HepG2 (cell line): Measurements from ENCODE around the gene MICAL1. TPM values are rescaled to one million over a fixed set of nuclear protein-coding genes. Genes with fewer than 3 reads are reported as not detected.

Experiments used
- ATAC-seq: fragments of 200-7000 bp; cut with Tn5 transposase; 3 replicates; pipeline ENCODE4 v1.9.1; 2020; ENCODE audit warnings: mild to moderate bottlenecking, moderate library complexity
- BruUV-seq: library from RNA; stranded (reverse); fragments of 400-500 nt; replicated peaks from 2 replicates; lab custom pipeline; 2021; lab: Mats Ljungman, UMichigan
- CTCF ChIA-PET: fragments of 300-600 bp; formaldehyde crosslinking; extraction: SDS; loops from one replicate; lab custom pipeline; 2021; ENCODE audit warnings: low total read pairs, inconsistent platforms, low intra/inter-chr PET ratio; lab: Yijun Ruan, JAX
- POLR2A ChIA-PET: fragments of 350-600 bp; sonication (Branson Sonifier 250); formaldehyde crosslinking; loops from one replicate; lab custom pipeline; 2020; ENCODE audit warnings: antibody characterized with exemption, inconsistent platforms; lab: Yijun Ruan, JAX
- DNase-seq: peaks from one replicate; pipeline ENCODE4 v3.0.0-alpha.2; 2015; ENCODE audit warnings: low spot score
- FAIRE-seq: peaks from 3 replicates; lab custom pipeline; 2011; peaks lifted over from hg19 to GRCh38; lab: Jason Lieb, UNC
- H2AFZ ChIP-seq: one replicate; pipeline ENCODE4 v1.6.1; 2011; ENCODE audit warnings: low read length, inconsistent platforms
- H3K27ac ChIP-seq: fragments of 300-600 bp; 3 replicates; pipeline ENCODE4 v1.8.0; 2011; ENCODE audit warnings: mixed run types, mild to moderate bottlenecking, mixed read lengths, low read length, inconsistent platforms; ENCODE audit not compliant: insufficient read depth; ENCODE audit errors: extremely low read length
- H3K27me3 ChIP-seq, 2 experiments: fragments of 200-600 bp in 1 of 2; 2 replicates in 1 of 2; 3 replicates in 1 of 2; pipeline versions ENCODE4 v1.6.0 to v1.8.0; 2011; ENCODE audit warnings: low read length in 2 of 2, mild to moderate bottlenecking in 2 of 2, moderate library complexity in 2 of 2, inconsistent platforms in 1 of 2; ENCODE audit not compliant: insufficient read depth in 2 of 2, control insufficient read depth in 1 of 2
- H3K36me3 ChIP-seq, 2 experiments: fragments of 200-600 bp in 1 of 2; replicated peaks in 1 of 2; 2 replicates in 1 of 2; 3 replicates in 1 of 2; pipeline versions ENCODE4 v1.5.1 to v1.8.0; 2011; ENCODE audit warnings: low read length in 2 of 2, inconsistent platforms in 1 of 2; ENCODE audit not compliant: insufficient read depth in 2 of 2, control insufficient read depth in 1 of 2
- H3K4me1 ChIP-seq: 2 replicates; pipeline ENCODE4 v1.5.1; 2012; ENCODE audit warnings: low read length, inconsistent platforms; ENCODE audit not compliant: insufficient read depth
- H3K4me2 ChIP-seq: 2 replicates; pipeline ENCODE4 v1.6.0; 2011; ENCODE audit warnings: low read depth, low read length, inconsistent platforms
- H3K4me3 ChIP-seq, 3 experiments: fragments of 200-600 bp in 1 of 3; sonication (generic), shearing (Covaris generic) in 1 of 3; replicated peaks in 1 of 3; 2 replicates each; pipeline ENCODE4 v1.5.1; 2011 to 2016; ENCODE audit warnings: low read length in 3 of 3, inconsistent platforms in 2 of 3, low read depth in 2 of 3, mild to moderate bottlenecking in 2 of 3, control low read depth in 1 of 3, mixed read lengths in 1 of 3; ENCODE audit not compliant: insufficient read depth in 1 of 3
- H3K79me2 ChIP-seq: one replicate; pipeline ENCODE4 v1.6.1; 2011; ENCODE audit warnings: low read length, inconsistent platforms; ENCODE audit not compliant: insufficient read depth
- H3K9ac ChIP-seq: 2 replicates; pipeline ENCODE4 v1.6.0; 2011; ENCODE audit warnings: mild to moderate bottlenecking, low read depth, low read length, inconsistent platforms; ENCODE audit not compliant: insufficient read depth
- H3K9me3 ChIP-seq: 2 replicates; pipeline ENCODE4 v1.5.1; 2012; ENCODE audit warnings: mild to moderate bottlenecking, low read length
- H4K20me1 ChIP-seq: 2 replicates; pipeline ENCODE4 v1.6.0; 2011; ENCODE audit warnings: inconsistent platforms, mild to moderate bottlenecking, low read length, moderate library complexity; ENCODE audit not compliant: insufficient read depth
- CEBPB ChIP-seq: IDR thresholded peaks from 2 replicates; pipeline ENCODE4 v1.6.1; 2011; ENCODE audit warnings: low read depth, low read length, improper control_type of control experiment, borderline replicate concordance
- PRPF4 ChIP-seq: fragments of 200-400 bp; formaldehyde crosslinking; IDR thresholded peaks from 2 replicates; pipeline ENCODE4 v1.6.1; 2016; ENCODE audit warnings: low read length, low read depth; ENCODE audit not compliant: poor library complexity, severe bottlenecking
- RAD21 ChIP-seq: fragments of 450-650 bp; formaldehyde crosslinking; IDR thresholded peaks from 2 replicates; pipeline ENCODE4 v1.5.0; 2020; ENCODE audit warnings: mild to moderate bottlenecking
- RBAK ChIP-seq: sonication (generic); formaldehyde crosslinking; IDR thresholded peaks from 2 replicates; pipeline ENCODE4 v1.5.1; 2020; ENCODE audit warnings: mild to moderate bottlenecking, missing genetic modification reagents
- SMC3 ChIP-seq: IDR thresholded peaks from 2 replicates; pipeline ENCODE4 v1.6.1; 2011; ENCODE audit warnings: low read length, improper control_type of control experiment
- STAG1 ChIP-seq: sonication (generic); formaldehyde crosslinking; IDR thresholded peaks from 2 replicates; pipeline ENCODE4 v1.4.0; 2020; ENCODE audit warnings: missing genetic modification reagents
- WGBS: methylation state at CpG from one replicate; pipeline ENCODE4 v1.1.6; 2017; ENCODE audit warnings: low lambda C conversion rate; 5-methylcytosine and 5-hydroxymethylcytosine counted together
- in situ Hi-C: cut with HindIII; loops from 2 replicates; pipeline ENCODE4 v1.10.0; 2017; ENCODE audit warnings: low pct_unique_long_range_greater_than_20kb; ENCODE audit not compliant: extremely low pct_ligation_motif_present
- intact Hi-C: fragments of 100-400 bp; cut with micrococcal nuclease; formaldehyde crosslinking; loops from one replicate; pipeline ENCODE4 v1.10.0; 2022; ENCODE audit not compliant: unreplicated experiment
- polyA plus RNA-seq, 8 experiments: library from polyadenylated mRNA; depleted of rRNA in 3 of 8; stranded (reverse) in 7 of 8; unstranded in 1 of 8; fragments of >200 nt; fragmentation: Illumina TruSeq in 4 of 8; extraction: Trizol in 4 of 8; gene quantifications; 2 replicates each; pipeline versions ENCODE4 v1.2.1 to v1.2.3, GENCODE V29; 2011 to 2016; ENCODE audit warnings: low read depth in 4 of 8, missing spikeins in 1 of 8, mixed read lengths in 1 of 8; ENCODE audit not compliant: insufficient read depth in 1 of 8
- total RNA-seq, 5 experiments: library from RNA; depleted of rRNA; stranded (reverse); fragments of >200 nt; fragmentation: Illumina TruSeq; extraction: Trizol; gene quantifications; 2 replicates each; pipeline ENCODE4 v1.2.3, GENCODE V29; 2016; ENCODE audit warnings: low read depth in 1 of 5
- TF ChIP-seq, protein P1 (sequence below): sonication (generic); formaldehyde crosslinking; IDR thresholded peaks from 2 replicates; pipeline ENCODE4 v1.5.1; 2020; ENCODE audit warnings: missing genetic modification reagents, mild to moderate bottlenecking, borderline replicate concordance
- TF ChIP-seq, protein P2 (sequence below): sonication (generic); formaldehyde crosslinking; IDR thresholded peaks from 2 replicates; pipeline ENCODE4 v1.5.0; 2020; ENCODE audit warnings: mild to moderate bottlenecking, missing genetic modification reagents, moderate library complexity

The MICAL1 gene
- total and polyA plus RNA-seq, 2 of the 13 experiments (the other 11 are each of a cell fraction or from before 2014, with no cell fraction given): 6.9 to 39.0 TPM

DNA sequence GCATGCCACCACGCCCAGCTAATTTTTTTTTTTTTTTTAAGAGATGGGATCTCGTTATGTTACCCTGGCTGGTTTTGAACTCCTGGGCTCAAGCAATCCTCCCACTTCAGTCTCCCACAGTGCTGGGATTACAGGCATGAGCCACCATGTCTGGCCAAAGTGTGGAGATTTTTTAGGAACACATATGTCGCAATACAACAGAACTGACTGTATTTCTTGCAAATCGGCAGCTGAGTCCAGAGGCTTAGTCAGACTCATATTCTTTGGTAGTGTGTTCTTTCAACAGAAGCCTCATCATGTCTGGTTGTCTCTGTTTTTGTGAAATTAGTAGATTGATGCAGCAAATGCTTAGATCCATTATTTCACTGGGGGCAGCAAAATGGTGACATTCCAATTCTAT lies 49.4 kb downstream of the MICAL1 start:
- H3K4me2 ChIP-seq: no peak overlapping the region
- no peaks in the 10 kb centered on the region for H3K79me2 ChIP-seq
- H4K20me1 ChIP-seq: no peaks in the 10 kb centered on the region
- H3K27ac ChIP-seq: no peak overlapping the region
- no peak overlapping the region for H3K4me3 ChIP-seq
- ChIA-PET CTCF (no interaction called here), POLR2A (no interaction called here)
- H3K36me3 ChIP-seq: no peaks in the 10 kb centered on the region
- intact Hi-C loops: no loop called here
- DNase-seq (no peak), FAIRE-seq (no peak), ATAC-seq (no peak)
- no TSS peak for BruUV-seq
- in situ Hi-C loops: no loop called here
- no peaks in the 10 kb centered on the region for H3K9me3 ChIP-seq
- TF ChIP-seq RBAK: no peak
- TF ChIP-seq CEBPB: peak; percentile 80; the same call in 1 of the 2 replicates
- peaks cover 2 to 24% of the 10 kb centered on the region in 2 experiments; a peak in 4 of 5 replicates for H3K27me3 ChIP-seq
- no peaks in the 10 kb centered on the region for H3K4me1 ChIP-seq
- H2AFZ ChIP-seq: no peak overlapping the region
- no peak overlapping the region for H3K9ac ChIP-seq
- WGBS: 3% methylated on average over 4 of the region's 4 CpGs

DNA sequence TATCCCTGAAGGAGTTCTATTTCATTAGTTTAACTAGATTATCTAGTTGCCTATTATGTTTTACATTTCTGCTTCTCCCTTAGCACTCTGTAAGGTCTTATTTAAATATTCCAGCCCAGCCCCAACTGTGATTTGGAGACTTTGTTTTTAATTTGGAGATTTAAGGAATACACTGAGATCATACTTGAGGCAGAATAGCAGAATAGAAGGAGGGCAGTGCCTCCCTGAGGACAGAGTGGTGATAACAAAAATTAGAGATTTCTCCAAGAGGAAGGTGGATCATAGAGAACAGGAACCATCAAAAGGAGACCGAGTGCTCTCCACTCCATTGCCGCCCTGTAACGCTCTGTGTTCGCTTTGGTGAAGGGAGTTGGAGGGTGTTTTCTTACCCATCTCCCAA lies 58.6 kb downstream of the MICAL1 start:
- no peak overlapping the region for H2AFZ ChIP-seq

More for the DNA sequence above, 58.6 kb downstream of the MICAL1 start:
- in situ Hi-C loops (no loop called here), intact Hi-C loops (loop anchor here (1.0 kb wide), 1 partner anchor 210 kb away; no protein-coding TSS in a partner anchor)
- no peak overlapping the region for H3K4me3 ChIP-seq
- H3K79me2 ChIP-seq: no peaks in the 10 kb centered on the region
- no peaks in the 10 kb centered on the region for H3K36me3 ChIP-seq
- TF ChIP-seq SMC3 (peak; percentile 65; the same call in 1 of the 2 replicates), RAD21 (CRISPR knock-in tag) (0 out of 2 replicates have a peak, but pooled peaks have one; percentile 20), STAG1 (CRISPR knock-in tag) (peak; percentile 81), PRPF4 (no peak)
- TF ChIP-seq, protein P1, sequence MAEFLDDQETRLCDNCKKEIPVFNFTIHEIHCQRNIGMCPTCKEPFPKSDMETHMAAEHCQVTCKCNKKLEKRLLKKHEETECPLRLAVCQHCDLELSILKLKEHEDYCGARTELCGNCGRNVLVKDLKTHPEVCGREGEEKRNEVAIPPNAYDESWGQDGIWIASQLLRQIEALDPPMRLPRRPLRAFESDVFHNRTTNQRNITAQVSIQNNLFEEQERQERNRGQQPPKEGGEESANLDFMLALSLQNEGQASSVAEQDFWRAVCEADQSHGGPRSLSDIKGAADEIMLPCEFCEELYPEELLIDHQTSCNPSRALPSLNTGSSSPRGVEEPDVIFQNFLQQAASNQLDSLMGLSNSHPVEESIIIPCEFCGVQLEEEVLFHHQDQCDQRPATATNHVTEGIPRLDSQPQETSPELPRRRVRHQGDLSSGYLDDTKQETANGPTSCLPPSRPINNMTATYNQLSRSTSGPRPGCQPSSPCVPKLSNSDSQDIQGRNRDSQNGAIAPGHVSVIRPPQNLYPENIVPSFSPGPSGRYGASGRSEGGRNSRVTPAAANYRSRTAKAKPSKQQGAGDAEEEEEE (CRISPR knock-in tag): no peak
- TF ChIP-seq, protein P2, sequence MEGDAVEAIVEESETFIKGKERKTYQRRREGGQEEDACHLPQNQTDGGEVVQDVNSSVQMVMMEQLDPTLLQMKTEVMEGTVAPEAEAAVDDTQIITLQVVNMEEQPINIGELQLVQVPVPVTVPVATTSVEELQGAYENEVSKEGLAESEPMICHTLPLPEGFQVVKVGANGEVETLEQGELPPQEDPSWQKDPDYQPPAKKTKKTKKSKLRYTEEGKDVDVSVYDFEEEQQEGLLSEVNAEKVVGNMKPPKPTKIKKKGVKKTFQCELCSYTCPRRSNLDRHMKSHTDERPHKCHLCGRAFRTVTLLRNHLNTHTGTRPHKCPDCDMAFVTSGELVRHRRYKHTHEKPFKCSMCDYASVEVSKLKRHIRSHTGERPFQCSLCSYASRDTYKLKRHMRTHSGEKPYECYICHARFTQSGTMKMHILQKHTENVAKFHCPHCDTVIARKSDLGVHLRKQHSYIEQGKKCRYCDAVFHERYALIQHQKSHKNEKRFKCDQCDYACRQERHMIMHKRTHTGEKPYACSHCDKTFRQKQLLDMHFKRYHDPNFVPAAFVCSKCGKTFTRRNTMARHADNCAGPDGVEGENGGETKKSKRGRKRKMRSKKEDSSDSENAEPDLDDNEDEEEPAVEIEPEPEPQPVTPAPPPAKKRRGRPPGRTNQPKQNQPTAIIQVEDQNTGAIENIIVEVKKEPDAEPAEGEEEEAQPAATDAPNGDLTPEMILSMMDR (CRISPR knock-in tag): peak; percentile 64
- ChIA-PET CTCF (interaction anchor here (2.2 kb wide), 1 partner anchor 209 kb away, joined by 24 read pairs; no protein-coding TSS in a partner anchor), POLR2A (no interaction called here)
- no peaks in the 10 kb centered on the region for H4K20me1 ChIP-seq
- H3K4me1 ChIP-seq: no peaks in the 10 kb centered on the region
- peaks cover 0 to 2% of the 10 kb centered on the region in 2 experiments; a peak in 1 of 5 replicates for H3K27me3 ChIP-seq
- DNase-seq (no peak), ATAC-seq (peak; percentile 80), FAIRE-seq (no peak)
- no TSS peak for BruUV-seq
- no peaks in the 10 kb centered on the region for H3K9me3 ChIP-seq
- 53% methylated on average over 4 of the region's 4 CpGs for WGBS
- no peak overlapping the region for H3K9ac ChIP-seq
- no peak overlapping the region for H3K27ac ChIP-seq
- H3K4me2 ChIP-seq: no peak overlapping the region
